ENCODE results near the gene WDFY4.

WDFY4 gene

DNA sequence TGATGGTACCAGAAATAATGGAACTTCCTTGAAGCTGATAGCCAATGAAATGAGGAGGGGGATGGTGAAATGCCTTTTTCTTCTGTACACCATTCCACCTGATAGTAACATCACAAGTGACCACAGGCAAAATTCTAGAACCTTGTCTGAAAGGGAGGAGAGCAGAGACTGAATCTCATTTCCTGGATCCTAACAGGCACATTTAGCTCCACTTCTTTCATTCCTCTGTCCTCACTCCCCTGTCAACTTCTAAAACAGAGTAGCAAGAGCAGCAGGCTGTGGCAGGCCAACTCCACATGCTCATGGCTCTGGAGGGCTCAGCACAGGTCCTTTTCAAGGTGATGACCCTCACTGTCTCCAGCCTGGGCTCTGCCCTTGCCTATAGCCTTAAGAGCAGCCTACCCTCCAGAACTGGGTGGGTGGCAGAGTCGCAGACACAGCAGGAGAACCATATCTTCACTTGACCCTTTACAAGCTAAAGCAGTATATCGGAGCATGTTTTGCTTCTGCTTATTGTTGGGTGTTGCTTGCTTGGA lies 255.2 kb downstream of the WDFY4 start, which contains the start of gene LRRC18:
LRRC18 (minus strand) TSS at position 51 of the 536 bp plus-strand sequence. CDS start 25,685 bp downstream, outside the sequence.
- TF ChIP-seq REST (IDR thresholded peaks at IDR 0.05; ENCODE audit: low read depth) (no peak), TEAD4 (IDR thresholded peaks at IDR 0.05) (no peak), YY1 (IDR thresholded peaks at IDR 0.05; ENCODE audit: low read depth) (no peak), RAD21 (IDR thresholded peaks at IDR 0.05; ENCODE audit: low read depth) (no peak), EP300 (IDR thresholded peaks at IDR 0.05; ENCODE audit: borderline replicate concordance) (no peak), CEBPB (IDR thresholded peaks at IDR 0.05) (no peak), MAX (IDR thresholded peaks at IDR 0.05) (no peak), EGR1 (IDR thresholded peaks at IDR 0.05) (no peak), TCF12 (IDR thresholded peaks at IDR 0.05; ENCODE audit: low read depth) (no peak), CREB1 (IDR thresholded peaks at IDR 0.05; ENCODE audit: low read depth) (no peak), ZBTB7A (IDR thresholded peaks at IDR 0.05; ENCODE audit: low read depth) (no peak), NFIC (IDR thresholded peaks at IDR 0.05) (no peak), TAF1 (IDR thresholded peaks at IDR 0.05; ENCODE audit: low read depth) (no peak), FOXM1 (IDR thresholded peaks at IDR 0.05; ENCODE audit: borderline replicate concordance, low read depth) (no peak)
- TF ChIP-seq, protein P1, sequence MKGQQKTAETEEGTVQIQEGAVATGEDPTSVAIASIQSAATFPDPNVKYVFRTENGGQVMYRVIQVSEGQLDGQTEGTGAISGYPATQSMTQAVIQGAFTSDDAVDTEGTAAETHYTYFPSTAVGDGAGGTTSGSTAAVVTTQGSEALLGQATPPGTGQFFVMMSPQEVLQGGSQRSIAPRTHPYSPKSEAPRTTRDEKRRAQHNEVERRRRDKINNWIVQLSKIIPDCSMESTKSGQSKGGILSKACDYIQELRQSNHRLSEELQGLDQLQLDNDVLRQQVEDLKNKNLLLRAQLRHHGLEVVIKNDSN (IDR thresholded peaks at IDR 0.05): no peak

GRCh38 chr10:48940372-48940771 lies 255.7 kb downstream of the WDFY4 start:
- TF ChIP-seq YY1 (IDR thresholded peaks at IDR 0.05; ENCODE audit: low read depth) (no peak), EGR1 (IDR thresholded peaks at IDR 0.05) (no peak), TCF12 (IDR thresholded peaks at IDR 0.05; ENCODE audit: low read depth) (no peak), ZBTB7A (IDR thresholded peaks at IDR 0.05; ENCODE audit: low read depth) (no peak)

DNA sequence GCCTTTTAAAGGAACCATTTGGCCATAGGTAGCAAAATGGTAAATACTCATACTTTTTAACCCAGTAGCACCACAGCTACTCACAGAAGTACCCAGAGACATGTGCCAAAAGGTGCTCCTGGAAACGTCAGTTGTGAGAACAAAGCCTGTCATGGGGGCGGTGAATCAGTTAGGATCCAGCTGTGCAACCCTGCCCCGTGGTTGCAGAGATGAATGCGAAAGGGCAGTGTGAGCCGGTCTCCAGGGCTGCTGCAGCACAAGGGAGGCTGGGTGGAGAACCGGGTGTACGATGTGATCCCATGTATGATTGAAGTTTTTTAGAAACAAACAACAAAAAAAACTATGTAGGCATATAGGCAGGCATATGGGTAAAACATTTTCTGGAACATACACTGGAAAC lies 256.3 kb downstream of the WDFY4 start:
- TF ChIP-seq EGR1 (IDR thresholded peaks at IDR 0.05): no peak
- TF ChIP-seq YY1 (IDR thresholded peaks at IDR 0.05; ENCODE audit: low read depth): no peak

- TF ChIP-seq, protein P1 (IDR thresholded peaks at IDR 0.05): no peak
- no peak for TF ChIP-seq REST (IDR thresholded peaks at IDR 0.05; ENCODE audit: low read depth)
- TF ChIP-seq TCF12 (IDR thresholded peaks at IDR 0.05; ENCODE audit: low read depth): no peak
- no peak for TF ChIP-seq ZBTB7A (IDR thresholded peaks at IDR 0.05; ENCODE audit: low read depth)
Measured at GRCh38 chr10:48941427-48942075, 256.9 kb downstream of the WDFY4 start.

DNA sequence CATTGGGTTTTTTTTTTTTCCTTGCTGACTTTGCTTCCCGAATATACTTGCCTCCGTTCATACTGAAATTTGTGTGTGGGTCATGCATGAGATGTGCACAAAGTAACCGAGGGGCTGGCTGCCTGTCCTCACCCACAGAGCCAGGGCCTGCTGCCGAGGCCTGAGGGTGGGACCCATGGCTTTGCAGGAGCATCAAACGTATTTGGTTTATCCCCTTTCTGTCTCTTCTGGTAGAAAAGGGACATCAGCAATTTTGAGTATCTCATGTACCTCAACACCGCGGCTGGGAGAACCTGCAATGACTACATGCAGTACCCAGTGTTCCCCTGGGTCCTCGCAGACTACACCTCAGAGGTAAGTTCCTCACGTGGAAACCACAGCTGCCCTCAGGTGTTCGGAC lies 258.4 kb downstream of the WDFY4 start:
- TF ChIP-seq ZBTB7A (IDR thresholded peaks at IDR 0.05; ENCODE audit: low read depth) (no peak), TAF1 (IDR thresholded peaks at IDR 0.05; ENCODE audit: low read depth) (no peak), CEBPB (IDR thresholded peaks at IDR 0.05) (no peak), NFIC (IDR thresholded peaks at IDR 0.05) (no peak), CREB1 (IDR thresholded peaks at IDR 0.05; ENCODE audit: low read depth) (no peak), REST (IDR thresholded peaks at IDR 0.05; ENCODE audit: low read depth) (no peak), TCF12 (IDR thresholded peaks at IDR 0.05; ENCODE audit: low read depth) (no peak), YY1 (IDR thresholded peaks at IDR 0.05; ENCODE audit: low read depth) (no peak), FOXM1 (IDR thresholded peaks at IDR 0.05; ENCODE audit: borderline replicate concordance, low read depth) (no peak), RAD21 (IDR thresholded peaks at IDR 0.05; ENCODE audit: low read depth) (no peak), MAX (IDR thresholded peaks at IDR 0.05) (no peak), EP300 (IDR thresholded peaks at IDR 0.05; ENCODE audit: borderline replicate concordance) (no peak), EGR1 (IDR thresholded peaks at IDR 0.05) (no peak), TEAD4 (IDR thresholded peaks at IDR 0.05) (no peak)
- TF ChIP-seq, protein P1 (IDR thresholded peaks at IDR 0.05): no peak

Data from Ishikawa (cell line).